Gastrocnemius medialis (tissue), 4 donors: ENCODE data around the gene KAZN.

Source experiments
- POLR2A ChIP-seq, 2 donors: fragments of 450-650 bp; IDR thresholded peaks; one replicate each; pipeline ENCODE4 v1.6.1; 2017; ENCODE audit warnings: antibody characterized with exemption in 2 of 2, mild to moderate bottlenecking in 2 of 2, moderate library complexity in 2 of 2
- TF ChIP-seq, protein P1 (sequence below), 5 experiments: fragments of 450-650 bp in 3 of 5; fragments of 200-600 bp in 2 of 5; sonication (generic) in 2 of 5; IDR thresholded peaks in 4 of 5; conservative IDR thresholded peaks in 1 of 5; 1 replicate in 4 of 5; 2 replicates in 1 of 5; pipeline ENCODE4 v1.5.1; 2016 to 2019; ENCODE audit warnings: antibody characterized with exemption in 5 of 5, mild to moderate bottlenecking in 3 of 5, moderate library complexity in 3 of 5

DNA sequence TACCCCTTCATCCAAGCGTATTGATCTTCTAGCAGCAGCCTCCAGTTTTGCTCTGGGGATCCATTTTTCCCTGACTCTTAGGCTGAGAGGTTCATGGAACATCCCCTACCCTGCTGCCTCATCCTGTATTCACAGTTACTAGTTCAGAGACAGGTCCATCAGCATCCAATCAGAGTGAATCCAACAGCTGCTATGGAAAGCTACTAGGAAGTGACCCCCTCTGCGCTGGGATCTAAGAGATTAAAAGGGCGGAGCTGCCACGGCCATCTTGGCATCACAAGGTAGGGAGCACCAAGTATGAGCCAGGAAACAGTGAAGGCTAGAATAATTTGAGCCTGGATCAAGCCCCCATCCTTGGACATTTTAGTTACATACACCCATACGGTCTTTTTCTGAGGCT lies 32.5 kb downstream of the KAZN start:
- TF ChIP-seq, protein P1, sequence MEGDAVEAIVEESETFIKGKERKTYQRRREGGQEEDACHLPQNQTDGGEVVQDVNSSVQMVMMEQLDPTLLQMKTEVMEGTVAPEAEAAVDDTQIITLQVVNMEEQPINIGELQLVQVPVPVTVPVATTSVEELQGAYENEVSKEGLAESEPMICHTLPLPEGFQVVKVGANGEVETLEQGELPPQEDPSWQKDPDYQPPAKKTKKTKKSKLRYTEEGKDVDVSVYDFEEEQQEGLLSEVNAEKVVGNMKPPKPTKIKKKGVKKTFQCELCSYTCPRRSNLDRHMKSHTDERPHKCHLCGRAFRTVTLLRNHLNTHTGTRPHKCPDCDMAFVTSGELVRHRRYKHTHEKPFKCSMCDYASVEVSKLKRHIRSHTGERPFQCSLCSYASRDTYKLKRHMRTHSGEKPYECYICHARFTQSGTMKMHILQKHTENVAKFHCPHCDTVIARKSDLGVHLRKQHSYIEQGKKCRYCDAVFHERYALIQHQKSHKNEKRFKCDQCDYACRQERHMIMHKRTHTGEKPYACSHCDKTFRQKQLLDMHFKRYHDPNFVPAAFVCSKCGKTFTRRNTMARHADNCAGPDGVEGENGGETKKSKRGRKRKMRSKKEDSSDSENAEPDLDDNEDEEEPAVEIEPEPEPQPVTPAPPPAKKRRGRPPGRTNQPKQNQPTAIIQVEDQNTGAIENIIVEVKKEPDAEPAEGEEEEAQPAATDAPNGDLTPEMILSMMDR (IDR thresholded peaks at IDR 0.05 in 4 of 5, conservative IDR thresholded peaks at IDR 0.05 in 1 of 5), result no peak
- no peak for TF ChIP-seq POLR2A (IDR thresholded peaks at IDR 0.05)
